RPMI7951 (cell line): ENCODE results near the gene PRKCB. TPM values are rescaled to one million over a fixed set of nuclear protein-coding genes. Genes with fewer than 3 reads are reported as not detected.

Experiments used
- DNase-seq: peaks from one replicate; pipeline ENCODE4 v3.0.0-alpha.2; 2012; ENCODE audit warnings: low read depth
- total RNA-seq: library from RNA; depleted of rRNA; stranded (reverse); fragments of >200 nt; shearing (Covaris generic); gene quantifications from 2 replicates; pipeline ENCODE4 v1.2.3, GENCODE V29; 2014

The PRKCB gene
- total RNA-seq, 1 experiment from 2014 or later, result not detected

DNA sequence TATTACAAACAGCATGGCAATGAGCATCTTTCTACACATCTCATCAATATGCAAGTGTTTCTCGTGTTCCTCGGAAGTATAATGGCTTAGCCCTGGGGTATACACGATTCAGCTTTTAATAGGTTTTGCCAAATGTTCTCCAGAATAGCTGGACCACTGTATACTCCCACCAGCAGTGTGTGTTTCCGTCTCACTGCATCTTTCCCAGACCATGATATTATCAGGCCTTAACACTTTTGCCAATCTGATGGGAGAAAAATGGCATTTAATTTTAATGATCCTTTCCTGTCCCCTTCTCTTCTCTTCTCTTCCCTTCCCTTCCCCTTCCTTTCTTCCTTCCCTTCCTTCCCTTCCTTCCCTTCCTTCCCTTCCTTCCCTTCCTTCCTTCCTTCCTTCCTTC is 30.8 kb downstream of the PRKCB start:
- no peak for DNase-seq

- DNase-seq, result no peak
These were observed 31.8 kb downstream of the PRKCB start for GRCh38 chr16:23867566-23867965.

DNA sequence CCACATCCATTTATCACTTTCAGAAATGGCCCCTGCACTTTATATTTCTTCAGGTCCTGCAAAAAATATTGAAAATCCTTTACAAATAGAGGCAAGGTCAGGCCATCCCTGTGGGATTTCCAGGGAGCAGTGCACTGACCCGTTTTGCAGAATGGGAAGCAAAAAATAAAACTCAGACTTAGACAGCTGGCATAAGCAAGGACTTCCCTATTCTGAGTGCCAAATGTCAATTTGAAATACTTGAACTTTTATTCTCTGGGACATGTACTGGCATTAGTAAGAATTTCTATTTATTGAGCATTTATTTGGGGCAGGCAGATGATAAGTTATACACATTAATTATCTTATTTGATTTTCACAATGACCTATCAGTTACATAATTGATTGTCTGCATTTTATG is 32.4 kb downstream of the PRKCB start:
- no peak for DNase-seq

GRCh38 chr16:23869052-23869451 is 33.3 kb downstream of the PRKCB start:
- DNase-seq, result no peak

DNA sequence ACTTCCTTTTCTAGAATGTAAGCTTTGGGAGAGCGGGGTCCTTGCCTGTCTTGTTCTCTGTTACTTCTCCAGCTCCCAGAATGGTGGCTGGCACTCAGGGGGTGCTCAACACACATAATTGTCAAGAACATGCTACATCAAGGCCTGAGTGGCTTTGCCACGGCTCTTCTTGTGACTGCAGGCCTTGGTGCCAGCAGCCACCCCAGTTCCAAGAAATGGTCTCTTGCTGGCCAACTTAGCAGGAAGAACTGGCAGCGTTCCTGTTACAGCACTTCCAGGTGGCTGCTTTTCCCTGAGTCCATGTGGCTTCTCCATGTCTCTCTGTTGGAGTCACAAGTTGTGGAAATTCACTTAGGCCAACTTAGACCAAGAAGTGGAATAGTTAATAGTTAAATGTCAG is 36.1 kb downstream of the PRKCB start:
- no peak for DNase-seq

- DNase-seq, result no peak
These were observed 39.0 kb downstream of the PRKCB start for GRCh38 chr16:23874613-23875294.

DNA sequence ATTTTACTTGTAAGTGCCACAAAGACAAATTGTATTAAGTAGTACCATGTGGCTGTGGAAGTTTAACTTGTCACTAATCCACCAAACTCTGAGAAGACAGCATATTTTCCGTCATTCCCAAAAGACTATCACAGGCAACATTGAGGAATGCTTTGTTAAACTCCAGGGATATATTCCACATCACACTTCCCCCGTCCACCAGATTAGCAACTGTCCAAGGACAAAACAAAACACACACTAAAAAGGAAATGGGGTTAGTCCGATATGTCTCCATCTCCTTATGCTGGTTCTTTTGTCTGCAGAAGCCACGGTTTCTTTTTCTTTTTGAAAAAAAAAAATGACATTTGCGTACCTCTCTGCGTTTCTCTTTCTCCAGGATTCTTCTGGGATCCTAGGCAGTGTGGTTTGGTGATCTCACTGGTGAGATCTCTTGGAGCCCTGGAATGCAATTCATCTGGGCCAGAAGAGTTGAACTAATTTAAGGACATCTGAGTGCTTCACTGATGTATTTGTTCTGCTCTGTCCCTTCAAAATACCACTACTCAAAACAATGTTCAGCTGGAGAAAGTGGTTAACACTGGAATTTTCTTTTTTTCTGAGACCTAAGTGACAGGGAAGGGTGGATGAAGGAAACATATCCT is 40.6 kb downstream of the PRKCB start:
- no peak for DNase-seq

DNA sequence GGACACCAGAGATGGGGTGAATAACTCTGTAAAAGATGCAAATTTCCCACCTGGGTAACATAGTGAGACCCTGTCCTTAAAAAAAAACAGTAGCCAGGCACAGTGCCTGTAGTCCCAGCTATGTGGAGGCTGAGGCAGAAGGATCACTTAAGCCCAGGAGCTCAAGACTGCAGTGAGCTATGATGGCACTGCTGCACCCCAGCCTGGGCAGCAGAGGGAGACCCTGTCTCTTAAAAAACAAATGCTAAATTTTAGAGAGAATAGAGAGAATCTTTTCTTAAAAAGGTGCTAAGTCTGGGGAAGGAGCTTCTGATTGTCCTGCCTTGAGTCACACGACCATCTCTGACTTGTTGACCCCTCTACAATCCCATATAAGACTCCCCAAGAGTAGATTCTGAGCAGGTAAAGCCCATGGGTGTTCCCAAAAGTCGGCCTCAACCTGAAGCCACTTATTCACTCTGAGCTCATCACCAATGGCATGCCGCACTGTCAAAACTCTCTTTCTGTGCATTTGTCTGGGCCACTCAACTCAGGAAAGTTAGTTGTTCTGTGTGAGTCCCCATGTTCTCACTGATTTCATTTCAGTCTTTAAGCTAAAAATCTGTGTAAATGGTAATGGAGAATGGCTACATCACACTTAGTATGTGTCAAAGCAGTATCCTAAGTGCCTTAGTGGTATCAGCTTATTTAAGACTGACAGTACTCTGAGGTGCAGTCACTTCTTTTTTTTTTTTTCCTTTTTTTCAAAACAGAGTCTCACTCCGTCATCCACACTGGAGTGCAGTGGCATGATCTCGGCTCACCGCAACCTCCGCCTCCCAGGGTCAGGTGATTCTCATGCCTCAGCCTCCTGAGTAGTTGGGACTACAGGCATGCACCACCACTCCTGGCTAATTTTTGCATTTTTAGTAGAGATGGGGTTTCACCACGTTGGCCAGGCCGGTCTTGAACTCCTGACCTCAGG is 41.6 kb downstream of the PRKCB start:
- no peak for DNase-seq

GRCh38 chr16:23879735-23880373 is 44.1 kb downstream of the PRKCB start:
- no peak for DNase-seq

DNA sequence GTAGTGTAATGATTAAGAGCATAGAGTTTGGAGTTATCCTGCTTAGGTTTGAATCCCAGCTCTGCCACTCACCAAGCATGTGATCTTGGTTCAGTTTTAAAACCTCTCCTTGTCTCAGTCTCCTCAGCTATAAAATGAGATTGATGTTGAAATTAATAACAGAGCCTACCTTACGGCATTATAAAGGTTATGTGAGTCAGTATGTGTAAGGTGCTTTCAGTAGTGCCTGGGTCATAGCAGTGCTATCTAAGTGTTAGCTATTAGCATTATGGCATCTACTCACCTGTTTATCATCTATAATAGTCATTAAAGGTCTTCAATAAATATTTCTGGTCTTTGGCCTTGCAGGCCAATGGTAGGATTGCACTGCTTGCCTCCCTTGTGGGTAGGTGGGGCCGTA is 53.4 kb downstream of the PRKCB start:
- no peak for DNase-seq

DNA sequence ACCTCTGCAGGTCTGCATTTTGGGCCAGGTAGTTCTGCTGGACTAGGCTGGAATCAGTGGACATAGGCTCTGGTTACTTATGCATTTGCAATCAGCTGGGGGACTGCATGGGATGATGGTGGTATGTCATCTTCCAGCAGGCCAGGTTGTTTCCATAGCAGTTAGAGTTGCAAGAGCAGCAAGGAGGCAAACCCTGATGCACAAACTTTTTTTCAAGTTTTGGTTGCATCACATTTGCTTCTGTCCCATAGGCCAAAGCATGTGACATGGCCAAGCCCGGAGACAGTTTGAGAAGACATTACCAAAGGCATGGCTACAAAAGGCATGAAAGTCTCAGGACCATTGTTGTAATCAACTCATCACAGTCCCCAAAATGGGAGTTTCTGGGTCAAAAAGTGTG is 58.2 kb downstream of the PRKCB start:
- DNase-seq, result no peak

DNA sequence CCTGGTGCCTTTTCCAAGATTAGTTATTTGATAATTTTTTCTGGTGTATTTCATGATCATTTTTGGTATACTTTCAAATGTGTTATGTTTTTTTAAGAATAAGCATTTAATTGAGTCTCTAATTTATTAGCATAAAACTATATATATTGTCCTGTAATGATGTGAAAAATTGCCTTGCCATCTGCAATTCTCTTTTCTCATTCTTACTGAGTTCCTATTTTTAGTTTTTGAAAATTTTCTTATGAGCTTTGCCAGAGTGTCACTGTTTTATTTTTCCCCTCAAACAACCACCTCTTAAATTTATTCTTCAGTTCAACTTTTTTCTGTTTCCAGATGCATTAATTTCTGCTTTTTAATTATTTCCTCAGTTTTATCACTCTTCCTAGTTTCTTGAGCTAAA is 59.3 kb downstream of the PRKCB start:
- DNase-seq, result no peak

DNA sequence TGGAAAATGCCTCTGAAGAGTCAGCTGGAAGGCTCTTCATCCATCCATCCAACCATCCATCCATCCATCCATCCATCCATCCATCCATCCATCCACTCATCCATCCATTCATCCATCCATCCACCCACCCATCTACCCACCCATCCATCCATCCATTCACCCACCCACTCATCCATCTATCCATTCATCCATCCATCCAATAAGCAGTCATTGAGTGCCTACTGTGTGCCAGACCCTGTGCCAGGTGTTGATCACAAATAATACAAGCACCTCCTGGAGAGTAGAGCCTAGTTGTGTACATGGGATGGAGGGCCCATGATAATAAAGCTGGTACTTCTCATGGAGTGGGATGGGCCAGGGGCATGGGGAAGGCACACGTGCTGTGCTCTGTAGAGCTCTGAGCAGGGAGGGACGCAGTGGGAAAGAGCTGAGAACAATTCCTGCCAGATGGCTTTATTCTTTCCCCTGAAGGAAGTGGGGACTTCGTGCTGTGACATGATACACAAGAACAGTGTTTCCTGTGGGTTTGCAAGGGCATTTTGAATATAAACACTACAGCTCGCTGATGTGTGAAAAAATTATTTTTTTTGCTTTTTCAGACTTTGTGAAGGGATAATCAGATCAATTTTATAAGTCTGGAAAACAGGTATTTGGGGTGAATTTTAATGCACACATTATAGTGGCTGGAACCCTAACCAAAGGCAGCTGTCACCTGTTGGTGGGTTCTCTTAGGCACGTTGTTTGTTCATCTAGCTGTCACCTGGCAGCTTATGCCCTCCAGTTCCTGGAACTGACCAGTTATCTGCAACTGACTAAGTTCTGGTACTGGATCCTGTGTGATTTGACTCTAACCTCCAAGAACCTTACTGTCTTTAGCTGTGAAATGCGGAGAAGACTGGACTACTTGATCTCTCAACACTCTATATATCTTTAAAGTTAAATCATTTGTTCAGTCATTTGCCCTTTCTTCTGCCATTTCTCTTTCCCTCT is 61.3 kb downstream of the PRKCB start:
- DNase-seq, result no peak

DNA sequence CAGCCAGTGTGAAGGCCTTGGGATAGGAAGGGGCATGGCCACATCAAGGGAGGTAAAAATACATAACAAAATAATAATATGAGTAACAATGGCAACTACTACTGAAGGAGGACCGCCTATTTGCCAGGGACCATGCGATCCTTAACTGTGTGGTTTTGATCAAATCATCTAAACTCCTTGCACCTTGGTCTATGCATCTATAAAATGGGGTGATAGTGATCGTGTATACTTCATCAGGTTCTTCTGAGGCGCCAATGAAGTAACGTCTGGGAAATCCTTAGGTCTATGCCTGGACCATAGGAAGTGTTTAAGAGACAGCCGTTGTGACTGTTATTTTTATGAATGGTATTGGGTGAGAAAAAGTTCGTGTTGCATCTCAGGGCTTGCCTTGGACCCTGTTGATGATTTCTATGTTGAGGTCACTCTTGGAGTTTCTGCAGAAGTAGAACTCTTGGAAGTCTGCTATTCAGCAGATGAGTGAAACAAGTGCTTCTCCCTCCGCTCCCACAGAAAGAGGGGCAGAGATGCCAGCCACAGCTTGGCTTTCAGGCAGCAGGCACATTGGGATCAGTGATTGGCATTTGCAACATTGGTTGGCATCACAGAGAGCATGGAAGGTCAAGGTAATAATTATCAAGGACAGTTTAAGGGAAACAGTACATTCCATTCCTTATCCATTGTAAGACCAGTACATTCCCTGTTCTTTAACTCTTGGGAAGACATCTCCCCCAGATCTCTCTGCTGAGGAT is 63.1 kb downstream of the PRKCB start:
- DNase-seq, result no peak

GRCh38 chr16:23899869-23900268 is 64.1 kb downstream of the PRKCB start:
- no peak for DNase-seq

GRCh38 chr16:23900480-23901177 is 64.8 kb downstream of the PRKCB start:
- DNase-seq, result no peak

- DNase-seq, result no peak
These were observed 65.6 kb downstream of the PRKCB start for GRCh38 chr16:23901178-23902033.

DNA sequence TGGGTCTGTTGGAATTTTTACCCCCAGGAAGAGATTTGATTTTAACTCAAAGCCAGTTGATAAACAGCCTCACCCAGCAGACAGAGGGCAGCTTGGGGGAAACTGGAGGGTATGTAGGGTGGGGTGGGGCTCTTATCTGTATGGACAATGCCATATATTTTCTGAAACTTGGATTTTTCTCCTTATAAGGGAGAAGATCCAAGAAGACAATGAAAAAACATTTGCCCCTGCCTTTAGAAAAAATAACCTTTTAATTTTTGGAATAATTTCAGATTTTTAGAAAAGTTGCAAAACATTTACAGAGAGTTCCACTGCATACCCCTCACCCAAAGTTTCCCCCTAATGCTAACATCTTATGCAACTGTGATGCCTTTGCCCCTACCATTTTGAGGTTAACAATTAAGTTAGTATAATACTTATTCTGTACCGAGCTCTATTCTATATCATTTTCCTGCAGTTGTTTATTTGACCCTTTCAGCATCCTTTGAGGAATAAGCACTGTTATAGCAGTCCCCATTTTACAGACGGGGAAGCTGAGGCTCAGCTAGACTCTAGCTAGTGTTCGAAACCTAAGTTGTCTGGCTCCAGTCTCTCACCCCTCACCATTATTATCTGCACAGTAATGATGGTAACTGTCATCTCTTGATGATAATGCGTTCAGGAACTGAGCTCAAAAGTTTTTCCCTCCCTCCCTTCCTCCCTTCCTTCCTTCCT is 66.4 kb downstream of the PRKCB start:
- DNase-seq, result no peak
